ENCODE data around the gene DHRS1. TPM values are rescaled to one million over a fixed set of nuclear protein-coding genes. Genes with fewer than 3 reads are reported as not detected.

Gene DHRS1
- polyA plus RNA-seq, 2 of the 4 experiments (the other 2 are of a cell fraction) = 15.1 to 17.4 TPM

DNA sequence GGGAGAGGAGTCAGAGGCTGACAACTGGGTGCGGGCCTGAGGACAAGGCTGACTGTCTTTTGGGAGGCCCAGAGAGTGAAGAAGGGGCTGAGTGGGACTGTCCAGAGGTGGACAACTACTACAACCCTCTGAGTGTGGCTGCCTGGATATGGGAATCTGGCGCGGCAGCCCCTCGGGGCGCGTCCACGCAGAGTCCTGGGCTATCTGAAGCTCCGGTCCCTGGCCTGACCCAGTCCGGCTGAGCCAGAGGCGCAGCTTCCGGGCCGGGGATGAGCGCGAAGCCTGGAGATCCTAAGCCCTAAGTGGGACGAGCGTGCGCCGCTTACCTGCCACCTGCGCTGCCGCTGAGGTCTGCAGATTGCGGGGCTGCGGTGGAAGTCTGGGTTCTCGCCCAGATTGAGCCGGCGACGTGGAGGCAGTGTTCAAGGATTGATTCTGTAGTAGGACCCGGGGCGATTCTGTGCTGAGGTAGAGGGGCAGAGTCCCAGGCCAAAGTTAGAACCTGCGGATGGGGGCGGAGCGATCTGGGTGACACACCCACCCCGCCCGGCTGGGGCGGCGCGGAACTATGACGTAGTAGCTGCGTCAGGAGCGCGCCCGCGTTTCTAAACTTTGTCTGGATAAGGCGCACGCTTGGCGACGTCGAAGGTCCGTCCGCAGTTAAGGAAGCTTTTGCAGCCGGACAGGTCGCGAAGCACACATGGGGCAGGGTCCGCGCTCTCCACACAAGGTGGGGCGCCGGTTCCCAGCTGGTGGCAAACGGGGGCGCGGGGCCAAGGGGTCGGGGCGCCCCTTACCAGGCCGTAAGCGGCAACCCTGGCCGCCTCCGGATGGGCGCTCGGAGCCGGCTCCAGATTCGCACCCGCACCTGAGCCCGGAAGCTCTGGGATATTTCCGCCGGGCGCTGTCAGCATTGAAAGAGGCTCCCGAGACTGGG lies at the start of gene DHRS1, which contains the start of gene NOP9 (continued):
- TF ChIP-seq, protein P1, sequence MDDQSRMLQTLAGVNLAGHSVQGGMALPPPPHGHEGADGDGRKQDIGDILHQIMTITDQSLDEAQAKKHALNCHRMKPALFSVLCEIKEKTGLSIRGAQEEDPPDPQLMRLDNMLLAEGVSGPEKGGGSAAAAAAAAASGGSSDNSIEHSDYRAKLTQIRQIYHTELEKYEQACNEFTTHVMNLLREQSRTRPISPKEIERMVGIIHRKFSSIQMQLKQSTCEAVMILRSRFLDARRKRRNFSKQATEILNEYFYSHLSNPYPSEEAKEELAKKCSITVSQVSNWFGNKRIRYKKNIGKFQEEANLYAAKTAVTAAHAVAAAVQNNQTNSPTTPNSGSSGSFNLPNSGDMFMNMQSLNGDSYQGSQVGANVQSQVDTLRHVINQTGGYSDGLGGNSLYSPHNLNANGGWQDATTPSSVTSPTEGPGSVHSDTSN (IDR thresholded peaks at IDR 0.05) = no peak; the same call in 1 of the 2 replicates
- no peak for TF ChIP-seq MAFK (IDR thresholded peaks at IDR 0.05; ENCODE audit: partially characterized antibody)
- TF ChIP-seq MAZ (IDR thresholded peaks at IDR 0.05; ENCODE audit: borderline replicate concordance, low read depth, low read length) = peak; percentile 45; the same call in 1 of the 2 replicates
- peak; percentile 86 for TF ChIP-seq MAX (IDR thresholded peaks at IDR 0.05)
- peak; percentile 55; the same call in 1 of the 2 replicates for TF ChIP-seq MYC (IDR thresholded peaks at IDR 0.05; ENCODE audit: borderline replicate concordance, low read length)

GRCh38 chr14:24348186-24348585 lies 48.6 kb upstream of the DHRS1 start:
- no peak overlapping the region for H3K4me3 ChIP-seq
- H3K4me2 ChIP-seq = no peak overlapping the region
- no peak overlapping the region for H3K27ac ChIP-seq
- ChIA-PET POLR2A (no interaction called here), CTCF (interaction anchor here (0.6 to 5.7 kb wide), 8 partner anchors 9 to 88 kb away, joined by 3 to 32 read pairs (median 6); partner anchors contain the start of gene ADCY4)
- no peak for DNase-seq (ENCODE audit: low read depth in 1 of 2, low spot score in 1 of 2)
- TF ChIP-seq RARB (CRISPR knock-in tag; IDR thresholded peaks at IDR 0.05) = no peak
- no peak for TF ChIP-seq SREBF2 (IDR thresholded peaks at IDR 0.05)
- TF ChIP-seq ZC3H11A (IDR thresholded peaks at IDR 0.05) = no peak
- TF ChIP-seq RAD21 (conservative IDR thresholded peaks at IDR 0.05 in 1 of 2, IDR thresholded peaks at IDR 0.05 in 1 of 2) = no peak
- no peak for TF ChIP-seq KDM1A (IDR thresholded peaks at IDR 0.05; ENCODE audit: low read depth)
- no peak for TF ChIP-seq RFX5 (IDR thresholded peaks at IDR 0.05)
- TF ChIP-seq CBX2 (IDR thresholded peaks at IDR 0.05; ENCODE audit: borderline replicate concordance, low read depth) = no peak
- H3K9me3 ChIP-seq = no peaks in the 10 kb centered on the region
- no peak for FAIRE-seq
- no peak for ATAC-seq
- WGBS (ENCODE audit: missing lambda C conversion rate) = 85% methylated on average over 2 of the region's 2 CpGs
- H3K4me1 ChIP-seq = peaks cover 2% of the 10 kb centered on the region; the same call in 2 of the 3 replicates

DNA sequence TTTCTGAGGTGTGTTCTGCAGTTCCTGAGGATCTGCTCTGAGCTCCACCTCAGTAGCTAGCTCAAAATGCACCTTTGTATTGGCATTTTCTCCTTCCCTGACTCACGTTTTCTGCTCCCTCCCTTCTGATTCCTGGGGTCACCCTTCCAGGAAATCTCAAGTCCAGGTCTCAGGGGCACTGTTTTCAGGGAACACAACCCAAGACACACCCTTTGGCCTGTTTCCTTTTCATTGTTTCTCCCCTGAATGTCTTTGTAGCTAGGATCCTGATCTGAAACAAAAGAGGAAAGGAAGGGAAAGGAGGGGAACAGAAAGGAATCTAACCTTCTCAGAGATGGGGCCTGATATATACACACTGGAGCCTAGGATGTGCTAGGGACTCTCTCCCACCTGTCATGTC lies 47.6 kb upstream of the DHRS1 start:
- H3K27ac ChIP-seq = no peak overlapping the region
- DNase-seq (ENCODE audit: low read depth in 1 of 2, low spot score in 1 of 2) (no peak), ATAC-seq (no peak), FAIRE-seq (no peak)
- H3K4me2 ChIP-seq = no peak overlapping the region
- no peak overlapping the region for H3K4me3 ChIP-seq
- no peak for TF ChIP-seq EHF (CRISPR knock-in tag; IDR thresholded peaks at IDR 0.05)
- no peak for TF ChIP-seq HOXA7 (CRISPR knock-in tag; IDR thresholded peaks at IDR 0.05)
- no peak for TF ChIP-seq RCOR1 (IDR thresholded peaks at IDR 0.05; ENCODE audit: low read depth, low read length)
- TF ChIP-seq MYC (IDR thresholded peaks at IDR 0.05; ENCODE audit: borderline replicate concordance, low read length) = no peak
- TF ChIP-seq SREBF2 (IDR thresholded peaks at IDR 0.05) = no peak
- no peak for TF ChIP-seq EHMT2 (IDR thresholded peaks at IDR 0.05; ENCODE audit: low read depth)
- TF ChIP-seq RAD21 (conservative IDR thresholded peaks at IDR 0.05 in 1 of 2, IDR thresholded peaks at IDR 0.05 in 1 of 2) = no peak
- TF ChIP-seq SMC3 (IDR thresholded peaks at IDR 0.05) = no peak
- no peak for TF ChIP-seq CTCF (IDR thresholded peaks at IDR 0.05)
- TF ChIP-seq ZFP36 (IDR thresholded peaks at IDR 0.05; ENCODE audit: borderline replicate concordance, partially characterized antibody) = no peak
- H3K4me1 ChIP-seq = no peaks in the 10 kb centered on the region
- POLR2A ChIA-PET = interaction anchor here (1.1 kb wide), 1 partner anchor 83 kb away, joined by 3 read pairs; the partner anchor contains the start of gene KHNYN
- CTCF ChIA-PET = interaction anchor here (1.0 to 5.7 kb wide), 7 partner anchors 13 to 89 kb away, joined by 3 to 32 read pairs (median 7); partner anchors contain the start of gene ADCY4
- H3K9me3 ChIP-seq = no peaks in the 10 kb centered on the region
- 4% methylated on average over 1 of the region's 1 CpG for WGBS (ENCODE audit: missing lambda C conversion rate)

Measured in A549 (cell line).